Measurements from ENCODE around the gene PTPRK. TPM values are rescaled to one million over a fixed set of nuclear protein-coding genes. Genes with fewer than 3 reads are reported as not detected.

PTPRK gene
- total RNA-seq, 1 experiment from 2014 or later, result 94.4 TPM

GRCh38 chr6:128005009-128005408 lies 515.4 kb downstream of the PTPRK start:
- Histone ChIP-seq H3K36me3 (ENCODE audit: control insufficient read depth, insufficient read depth, low read length) (no peaks in the 10 kb centered on the region), H3K4me1 (no peaks in the 10 kb centered on the region), H3K4me3 (ENCODE audit: low read depth, low read length) (no peak overlapping the region), H3K27me3 (replicated peaks; ENCODE audit: control insufficient read depth, insufficient read depth, low read length) (no peaks in the 10 kb centered on the region), H3K9me3 (no peaks in the 10 kb centered on the region)
- Mint-ChIP-seq H3K9me3 (ENCODE audit: unreplicated experiment) (no peaks in the 10 kb centered on the region), H3K4me1 (ENCODE audit: low read depth, unreplicated experiment) (peaks cover 6% of the 10 kb centered on the region), H3K4me3 (ENCODE audit: unreplicated experiment) (no peak overlapping the region), H3K27me3 (ENCODE audit: insufficient read depth, unreplicated experiment) (no peaks in the 10 kb centered on the region), H3K27ac (ENCODE audit: unreplicated experiment) (no peak overlapping the region), H3K36me3 (ENCODE audit: insufficient read depth, unreplicated experiment) (no peaks in the 10 kb centered on the region)
- intact Hi-C loops (cut with micrococcal nuclease; ENCODE audit: unreplicated experiment), result no loop called here
- no peak for DNase-seq
- CTCF ChIA-PET, result no interaction called here
- no peak for TF ChIP-seq CTCF (IDR thresholded peaks at IDR 0.05; ENCODE audit: insufficient read depth in 1 of 2, low read depth in 1 of 2, low read length in 1 of 2, severe bottlenecking in 1 of 2, unreplicated experiment in 1 of 2)
- POLR2A ChIA-PET, result no interaction called here
- BruUV-seq (replicated peaks), result no TSS peak

GRCh38 chr6:128000363-128000762 lies 520.0 kb downstream of the PTPRK start:
- Histone ChIP-seq H3K27me3 (replicated peaks; ENCODE audit: control insufficient read depth, insufficient read depth, low read length) (no peaks in the 10 kb centered on the region), H3K4me3 (ENCODE audit: low read depth, low read length) (no peak overlapping the region), H3K4me1 (no peaks in the 10 kb centered on the region), H3K9me3 (no peaks in the 10 kb centered on the region), H3K36me3 (ENCODE audit: control insufficient read depth, insufficient read depth, low read length) (no peaks in the 10 kb centered on the region)
- intact Hi-C loops (cut with micrococcal nuclease; ENCODE audit: unreplicated experiment), result no loop called here
- no peak for DNase-seq
- ChIA-PET CTCF (no interaction called here), POLR2A (no interaction called here)
- no TSS peak for BruUV-seq (replicated peaks)
- no peaks in the 10 kb centered on the region for H3K36me3 Mint-ChIP-seq (ENCODE audit: insufficient read depth, unreplicated experiment)
- no peak overlapping the region for H3K27ac Mint-ChIP-seq (ENCODE audit: unreplicated experiment)
- H3K4me3 Mint-ChIP-seq (ENCODE audit: unreplicated experiment), result no peak overlapping the region
- no peaks in the 10 kb centered on the region for H3K27me3 Mint-ChIP-seq (ENCODE audit: insufficient read depth, unreplicated experiment)
- no peaks in the 10 kb centered on the region for H3K9me3 Mint-ChIP-seq (ENCODE audit: unreplicated experiment)
- no peak for TF ChIP-seq CTCF (IDR thresholded peaks at IDR 0.05; ENCODE audit: insufficient read depth in 1 of 2, low read depth in 1 of 2, low read length in 1 of 2, severe bottlenecking in 1 of 2, unreplicated experiment in 1 of 2)
- no peaks in the 10 kb centered on the region for H3K4me1 Mint-ChIP-seq (ENCODE audit: low read depth, unreplicated experiment)

- Mint-ChIP-seq H3K27me3 (ENCODE audit: insufficient read depth, unreplicated experiment) (no peaks in the 10 kb centered on the region), H3K36me3 (ENCODE audit: insufficient read depth, unreplicated experiment) (no peaks in the 10 kb centered on the region), H3K27ac (ENCODE audit: unreplicated experiment) (no peak overlapping the region), H3K4me1 (ENCODE audit: low read depth, unreplicated experiment) (no peaks in the 10 kb centered on the region), H3K9me3 (ENCODE audit: unreplicated experiment) (no peaks in the 10 kb centered on the region), H3K4me3 (ENCODE audit: unreplicated experiment) (no peak overlapping the region)
- Histone ChIP-seq H3K4me1 (no peaks in the 10 kb centered on the region), H3K27me3 (replicated peaks; ENCODE audit: control insufficient read depth, insufficient read depth, low read length) (no peaks in the 10 kb centered on the region), H3K36me3 (ENCODE audit: control insufficient read depth, insufficient read depth, low read length) (no peaks in the 10 kb centered on the region), H3K9me3 (no peaks in the 10 kb centered on the region), H3K4me3 (ENCODE audit: low read depth, low read length) (no peak overlapping the region)
- POLR2A ChIA-PET, result no interaction called here
- CTCF ChIA-PET, result no interaction called here
- intact Hi-C loops (cut with micrococcal nuclease; ENCODE audit: unreplicated experiment), result no loop called here
- BruUV-seq (replicated peaks), result no TSS peak
- TF ChIP-seq CTCF (IDR thresholded peaks at IDR 0.05; ENCODE audit: insufficient read depth in 1 of 2, low read depth in 1 of 2, low read length in 1 of 2, severe bottlenecking in 1 of 2, unreplicated experiment in 1 of 2), result no peak
- no peak for DNase-seq
Measured at GRCh38 chr6:127998985-127999384, 521.4 kb downstream of the PTPRK start.

All from Caco-2 (cell line).